HepG2 (cell line): ENCODE results near the gene IPMK. TPM values are rescaled to one million over a fixed set of nuclear protein-coding genes. Genes with fewer than 3 reads are reported as not detected.

Experiments
- AKNA ChIP-seq: sonication (generic); formaldehyde crosslinking; IDR thresholded peaks from 2 replicates; pipeline ENCODE4 v1.4.0; 2020; ENCODE audit warnings: missing genetic modification reagents, borderline replicate concordance
- ATF6 ChIP-seq: sonication (generic); formaldehyde crosslinking; conservative IDR thresholded peaks from 2 replicates; pipeline ENCODE4 v1.4.0; 2020; ENCODE audit warnings: missing genetic modification reagents
- HIVEP1 ChIP-seq: sonication (generic); formaldehyde crosslinking; IDR thresholded peaks from 2 replicates; pipeline ENCODE4 v1.4.0; 2020; ENCODE audit warnings: mild to moderate bottlenecking, missing genetic modification reagents
- KLF12 ChIP-seq: sonication (generic); formaldehyde crosslinking; IDR thresholded peaks from 2 replicates; pipeline ENCODE4 v1.4.0; 2020; ENCODE audit warnings: missing genetic modification reagents, borderline replicate concordance
- KLF13 ChIP-seq: sonication (generic); formaldehyde crosslinking; IDR thresholded peaks from 2 replicates; pipeline ENCODE4 v1.4.0; 2020; ENCODE audit warnings: mild to moderate bottlenecking, missing genetic modification reagents
- MIXL1 ChIP-seq: IDR thresholded peaks from 2 replicates; pipeline ENCODE4 v1.6.1; 2016
- NFE2L1 ChIP-seq: sonication (generic); formaldehyde crosslinking; IDR thresholded peaks from 2 replicates; pipeline ENCODE4 v1.4.0; 2020; ENCODE audit warnings: missing genetic modification reagents, mild to moderate bottlenecking, borderline replicate concordance
- RFXANK ChIP-seq: IDR thresholded peaks from 2 replicates; pipeline ENCODE4 v1.6.1; 2016
- SIN3A ChIP-seq: IDR thresholded peaks from 2 replicates; pipeline ENCODE4 v1.6.1; 2011; ENCODE audit warnings: low read depth, mild to moderate bottlenecking, control low read depth, low read length, borderline replicate concordance
- ZNF407 ChIP-seq: sonication (generic); formaldehyde crosslinking; IDR thresholded peaks from one replicate; pipeline ENCODE4 v1.5.1; 2020; ENCODE audit warnings: mild to moderate bottlenecking, missing genetic modification reagents; ENCODE audit errors: not compliant biosample characterization
- ZNF546 ChIP-seq: sonication (generic); formaldehyde crosslinking; conservative IDR thresholded peaks from 2 replicates; pipeline ENCODE4 v1.8.1; 2023; ENCODE audit warnings: mild to moderate bottlenecking, missing genetic modification reagents
- ZNF572 ChIP-seq: sonication (generic); formaldehyde crosslinking; IDR thresholded peaks from 2 replicates; pipeline ENCODE4 v1.5.1; 2020; ENCODE audit warnings: mild to moderate bottlenecking, missing genetic modification reagents
- polyA plus RNA-seq, 8 experiments: library from polyadenylated mRNA; depleted of rRNA in 3 of 8; stranded (reverse) in 7 of 8; unstranded in 1 of 8; fragments of >200 nt; fragmentation: Illumina TruSeq in 4 of 8; extraction: Trizol in 4 of 8; gene quantifications; 2 replicates each; pipeline versions ENCODE4 v1.2.1 to v1.2.3, GENCODE V29; 2011 to 2016; ENCODE audit warnings: low read depth in 4 of 8, missing spikeins in 1 of 8, mixed read lengths in 1 of 8; ENCODE audit not compliant: insufficient read depth in 1 of 8
- total RNA-seq, 5 experiments: library from RNA; depleted of rRNA; stranded (reverse); fragments of >200 nt; fragmentation: Illumina TruSeq; extraction: Trizol; gene quantifications; 2 replicates each; pipeline ENCODE4 v1.2.3, GENCODE V29; 2016; ENCODE audit warnings: low read depth in 1 of 5

The IPMK gene
- total and polyA plus RNA-seq, 2 of the 13 experiments (the other 11 are each of a cell fraction or from before 2014, with no cell fraction given), result 2.7 to 3.9 TPM

- TF ChIP-seq ZNF546 (CRISPR knock-in tag) (peak; percentile 97), KLF13 (CRISPR knock-in tag) (peak; percentile 67; the same call in 1 of the 2 replicates), RFXANK (CRISPR knock-in tag) (no peak; the same call in 1 of the 2 replicates), NFE2L1 (peak; percentile 57; the same call in 1 of the 2 replicates), ZNF407 (CRISPR knock-in tag) (peak; percentile 97), MIXL1 (peak; percentile 47; the same call in 1 of the 2 replicates), KLF12 (CRISPR knock-in tag) (peak; percentile 79; the same call in 1 of the 2 replicates), ZNF572 (CRISPR knock-in tag) (peak; percentile 87; the same call in 1 of the 2 replicates), SIN3A (no peak), AKNA (CRISPR knock-in tag) (peak; percentile 88; the same call in 1 of the 2 replicates), HIVEP1 (CRISPR knock-in tag) (peak; percentile 95), ATF6 (no peak; the same call in 1 of the 2 replicates)
These were observed 1.5 kb upstream of the IPMK start, which contains the start of gene CISD1 (continued) for GRCh38 chr10:58268946-58269781.
